ENCODE results near the gene NTF4.
"Not testable (repeated sequence)": the region's sequence is repeated elsewhere in the genome, so short reads cannot be mapped to it uniquely, and the experiment has no call there.

The NTF4 gene

GRCh38 chr19:49058562-49058961 lies 6.1 kb downstream of the NTF4 start:
- TF ChIP-seq CTCF (IDR thresholded peaks at IDR 0.05; ENCODE audit: control extremely low read depth, extremely low read depth, low read depth, missing control alignments), result no peak
- POLR2A ChIA-PET, result interaction anchor here (0.5 kb wide), 1 partner anchor 62 kb away, joined by 3 read pairs; no protein-coding TSS in a partner anchor
- CTCF ChIA-PET, result interaction anchor here (1.0 to 1.9 kb wide), 4 partner anchors 24 to 140 kb away, joined by 4 to 7 read pairs (median 4); no protein-coding TSS in a partner anchor
- DNase-seq (ENCODE audit: extremely low spot score), result no peak

- TF ChIP-seq CTCF (IDR thresholded peaks at IDR 0.05; ENCODE audit: control extremely low read depth, extremely low read depth, low read depth, missing control alignments), result no peak
- POLR2A ChIA-PET, result no interaction called here
- CTCF ChIA-PET, result interaction anchor here (1.2 to 1.9 kb wide), 4 partner anchors 20 to 89 kb away, joined by 3 to 7 read pairs (median 4); no protein-coding TSS in a partner anchor
- no peak for DNase-seq (ENCODE audit: extremely low spot score)
Observed at GRCh38 chr19:49057636-49058234, 6.9 kb downstream of the NTF4 start, which contains the start of gene CGB7. Gene CGB7 (minus strand): TSS chr19:49057749. CDS start chr19:49055375, 2,374 bp downstream.

- DNase-seq (ENCODE audit: extremely low spot score); POLR2A ChIA-PET: not testable (repeated sequence)
- CTCF ChIA-PET, result interaction anchor here (0.6 to 1.9 kb wide), 9 partner anchors 13 to 142 kb away, joined by 3 to 7 read pairs (median 3); partner anchors contain the start of gene LIN7B
Observed at GRCh38 chr19:49056902-49057596, 7.6 kb downstream of the NTF4 start.

DNA sequence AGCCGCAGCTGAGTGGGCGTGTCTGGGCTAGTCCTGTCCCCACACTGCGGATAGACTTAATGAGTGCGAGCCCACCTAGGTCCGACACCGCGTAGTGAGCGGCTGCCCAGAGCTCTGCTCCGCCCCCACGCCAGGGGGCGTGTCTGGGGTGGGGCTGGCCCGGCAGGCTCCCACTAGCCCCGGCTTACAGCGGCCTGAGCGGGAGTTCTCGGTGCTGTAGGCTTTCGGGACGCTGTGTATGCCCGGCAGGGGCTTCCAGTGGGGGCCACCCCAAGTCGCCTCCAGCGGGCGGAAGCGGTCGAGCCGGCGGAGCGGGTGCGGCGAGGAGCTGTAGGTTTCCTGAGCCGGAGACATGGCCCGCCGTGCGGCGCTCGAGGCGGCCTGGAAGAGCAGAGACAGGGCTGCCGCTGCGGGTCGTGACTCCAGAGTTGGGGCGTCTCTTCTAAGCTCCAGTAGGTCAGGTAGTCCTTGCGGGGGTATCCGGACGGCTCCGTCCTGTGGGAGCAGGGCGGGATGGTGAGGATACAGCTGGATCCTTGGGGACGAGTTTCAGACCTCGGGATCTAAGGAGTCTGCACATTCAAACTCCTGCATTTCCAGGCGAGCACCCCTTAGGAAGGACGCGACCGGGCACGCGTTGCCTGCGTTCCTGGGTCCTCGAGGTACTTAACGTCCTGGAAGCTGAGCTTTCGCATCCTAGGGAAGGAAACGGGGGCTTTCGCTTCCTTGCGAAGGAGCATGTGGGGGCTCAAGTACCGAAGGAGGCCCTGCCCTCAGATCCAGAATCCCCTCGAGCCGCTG lies 8.3 kb downstream of the NTF4 start:
- peak; percentile 84 for DNase-seq (ENCODE audit: extremely low spot score)
- TF ChIP-seq CTCF (IDR thresholded peaks at IDR 0.05; ENCODE audit: control extremely low read depth, extremely low read depth, low read depth, missing control alignments), result peak; percentile 9
- ChIA-PET POLR2A (no interaction called here), CTCF (interaction anchor here (0.6 to 1.3 kb wide), 6 partner anchors 14 to 143 kb away, joined by 3 to 7 read pairs (median 3); partner anchors contain the start of gene LIN7B)

DNA sequence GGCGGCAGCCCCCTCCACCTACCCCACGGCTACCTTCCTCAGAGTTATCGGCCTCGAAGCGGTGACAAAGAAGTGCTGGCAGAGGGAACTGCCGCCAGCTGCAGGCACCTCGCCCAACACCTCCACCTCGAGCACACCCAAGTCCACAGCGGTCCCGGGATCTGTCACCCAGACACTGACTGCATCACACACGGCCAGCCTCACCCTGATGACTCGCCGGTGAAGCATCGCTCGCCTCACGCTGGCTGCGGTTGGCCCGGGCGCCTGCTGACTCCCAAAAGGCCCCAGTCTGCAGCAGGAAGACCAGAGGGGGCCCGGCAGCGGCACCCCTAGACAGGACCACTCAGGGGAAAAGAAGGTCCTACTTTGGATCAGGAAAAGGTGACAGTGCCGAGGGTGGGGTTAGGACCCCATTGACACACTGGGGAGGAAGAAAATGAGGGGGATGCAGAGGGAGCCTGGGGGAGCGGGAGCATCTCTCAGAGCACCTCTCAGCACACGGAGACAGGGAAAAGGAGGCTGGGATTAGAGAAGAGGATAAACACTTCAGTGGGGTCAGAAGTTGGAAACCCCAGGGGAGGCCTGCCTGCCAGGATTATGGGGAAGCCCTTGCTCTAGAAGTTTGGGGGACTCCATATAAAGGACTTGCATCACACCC lies 14.1 kb downstream of the NTF4 start:
- DNase-seq (ENCODE audit: extremely low spot score); POLR2A ChIA-PET: not testable (repeated sequence)
- CTCF ChIA-PET, result interaction anchor here (1.1 kb wide), 1 partner anchor 47 kb away, joined by 3 read pairs; no protein-coding TSS in a partner anchor

DNA sequence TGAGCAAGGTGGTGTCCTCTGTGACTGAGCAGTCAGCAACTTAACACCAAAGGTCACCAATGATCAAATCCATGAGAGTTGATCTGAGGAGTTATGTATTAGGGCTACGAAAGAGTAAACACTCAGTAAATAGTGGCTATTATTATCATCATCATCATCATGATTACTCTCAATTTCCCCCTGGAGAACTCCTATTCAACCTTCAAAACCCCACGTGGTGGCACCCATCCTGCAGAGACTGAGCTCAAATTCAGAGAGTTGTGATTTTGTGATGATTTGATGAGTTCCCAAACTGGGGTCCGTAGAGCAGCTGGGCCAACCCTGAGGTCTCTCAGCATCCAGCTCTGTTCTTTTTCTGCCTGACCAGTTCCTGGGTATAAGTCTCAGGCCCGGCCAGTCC lies 14.8 kb downstream of the NTF4 start:
- CTCF ChIA-PET; DNase-seq (ENCODE audit: extremely low spot score); POLR2A ChIA-PET: not testable (repeated sequence)

GRCh38 chr19:49049011-49049410 lies 15.6 kb downstream of the NTF4 start, which contains the start of gene CGB8:
Gene CGB8 (minus strand): TSS chr19:49049111. CDS start chr19:49048739, 372 bp downstream.
- POLR2A ChIA-PET; DNase-seq (ENCODE audit: extremely low spot score); CTCF ChIA-PET: not testable (repeated sequence)

DNA sequence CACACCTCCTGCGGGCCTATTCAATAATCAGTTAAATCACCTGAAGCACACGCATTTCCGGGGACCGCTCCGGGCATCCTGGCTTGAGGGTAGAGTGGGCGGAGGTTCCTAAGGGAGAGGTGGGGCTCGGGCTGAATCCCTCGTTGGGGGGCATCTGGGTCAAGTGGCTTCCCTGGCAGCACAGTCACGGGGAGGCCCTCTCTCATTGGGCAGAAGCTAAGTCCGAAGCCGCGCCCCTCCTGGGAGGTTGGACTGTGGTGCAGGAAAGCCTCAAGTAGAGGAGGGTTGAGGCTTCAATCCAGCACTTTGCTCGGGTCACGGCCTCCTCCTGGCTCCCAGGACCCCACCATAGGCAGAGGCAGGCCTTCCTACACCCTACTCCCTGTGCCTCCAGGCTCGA lies 21.1 kb downstream of the NTF4 start, which contains the start of gene CGB5:
TSS of gene CGB5 (plus strand) at position 301 of the 400 bp plus-strand sequence. CDS start 362 bp downstream, outside the sequence.
- POLR2A ChIA-PET, result interaction anchor here (0.6 kb wide), 1 partner anchor 669 kb away, joined by 4 read pairs; no protein-coding TSS in a partner anchor
- DNase-seq (ENCODE audit: extremely low spot score); CTCF ChIA-PET: not testable (repeated sequence)

- DNase-seq (ENCODE audit: extremely low spot score); CTCF ChIA-PET; POLR2A ChIA-PET: not testable (repeated sequence)
Observed at GRCh38 chr19:49042666-49043065, 22.0 kb downstream of the NTF4 start.

All from GM10248 (cell line).